IgD-negative memory B cell (primary cell): Measurements from ENCODE around the gene CYB5D1. TPM values are rescaled to one million over a fixed set of nuclear protein-coding genes. Genes with fewer than 3 reads are reported as not detected.

ENCODE experiments used
- H3K27ac Mint-ChIP-seq, 3 donors: one replicate each; pipeline ENCODE4 v1.8.0; 2020 to 2022; ENCODE audit warnings: mild to moderate bottlenecking in 3 of 3, mixed read lengths in 3 of 3, moderate library complexity in 1 of 3
- H3K27me3 Mint-ChIP-seq: one replicate; pipeline ENCODE4 v1.8.0; 2021; ENCODE audit warnings: mixed read lengths
- H3K36me3 Mint-ChIP-seq: one replicate; pipeline ENCODE4 v1.8.0; 2020; ENCODE audit warnings: mild to moderate bottlenecking, mixed read lengths
- H3K4me1 Mint-ChIP-seq, 3 donors: one replicate each; pipeline ENCODE4 v1.8.0; 2020 to 2022; ENCODE audit warnings: mixed read lengths in 3 of 3, mild to moderate bottlenecking in 1 of 3
- H3K4me3 Mint-ChIP-seq, 4 donors: one replicate each; pipeline ENCODE4 v1.8.0; 2020 to 2022; ENCODE audit warnings: mild to moderate bottlenecking in 4 of 4, mixed read lengths in 4 of 4, moderate library complexity in 3 of 4
- H3K9me3 Mint-ChIP-seq, 3 donors: one replicate each; pipeline ENCODE4 v1.8.0; 2020 to 2021; ENCODE audit warnings: mixed read lengths in 3 of 3, mild to moderate bottlenecking in 1 of 3
- polyA plus RNA-seq: library from polyadenylated mRNA; unstranded; fragments of 300-500 nt; fragmentation: Illumina TruSeq; gene quantifications from one replicate; pipeline ENCODE4 v1.2.3, GENCODE V29; 2021

CYB5D1 gene
- polyA plus RNA-seq, 1 donor from 2014 or later, result 8.0 TPM

- Mint-ChIP-seq H3K4me1 (peaks cover 0 to 4% (median 2%) of the 10 kb centered on the region in 3 donors), H3K27me3 (no peaks in the 10 kb centered on the region), H3K36me3 (no peaks in the 10 kb centered on the region)
Observed at GRCh38 chr17:7880076-7880868, 22.5 kb downstream of the CYB5D1 start.

GRCh38 chr17:7881276-7882054, 23.7 kb downstream of the CYB5D1 start:
- Mint-ChIP-seq H3K27ac (no peak overlapping the region), H3K9me3 (no peaks in the 10 kb centered on the region), H3K27me3 (no peaks in the 10 kb centered on the region), H3K36me3 (no peaks in the 10 kb centered on the region), H3K4me1 (peaks cover 0 to 2% (median 0%) of the 10 kb centered on the region in 3 donors), H3K4me3 (no peak overlapping the region)

More at GRCh38 chr17:7880076-7880868, 22.5 kb downstream of the CYB5D1 start:
- no peak overlapping the region for H3K27ac Mint-ChIP-seq
- H3K9me3 Mint-ChIP-seq, result no peaks in the 10 kb centered on the region
- H3K4me3 Mint-ChIP-seq, result no peak overlapping the region

GRCh38 chr17:7882068-7882467, 24.3 kb downstream of the CYB5D1 start:
- peaks cover 0 to 2% (median 0%) of the 10 kb centered on the region in 3 donors for H3K4me1 Mint-ChIP-seq
- no peak overlapping the region for H3K27ac Mint-ChIP-seq
- no peaks in the 10 kb centered on the region for H3K36me3 Mint-ChIP-seq
- no peaks in the 10 kb centered on the region for H3K27me3 Mint-ChIP-seq
- H3K4me3 Mint-ChIP-seq, result no peak overlapping the region
- no peaks in the 10 kb centered on the region for H3K9me3 Mint-ChIP-seq

GRCh38 chr17:7882629-7883028, 24.8 kb downstream of the CYB5D1 start:
- peaks cover 0 to 2% (median 0%) of the 10 kb centered on the region in 3 donors for H3K4me1 Mint-ChIP-seq
- H3K27ac Mint-ChIP-seq, result no peak overlapping the region
- no peak overlapping the region for H3K4me3 Mint-ChIP-seq
- no peaks in the 10 kb centered on the region for H3K27me3 Mint-ChIP-seq
- no peaks in the 10 kb centered on the region for H3K36me3 Mint-ChIP-seq
- no peaks in the 10 kb centered on the region for H3K9me3 Mint-ChIP-seq

- H3K27me3 Mint-ChIP-seq, result no peaks in the 10 kb centered on the region
- H3K27ac Mint-ChIP-seq, result peak overlapping the region; percentile 31 to 75 (median 65)
- H3K9me3 Mint-ChIP-seq, result no peaks in the 10 kb centered on the region
- peaks cover 0 to 2% (median 0%) of the 10 kb centered on the region in 3 donors for H3K4me1 Mint-ChIP-seq
- H3K36me3 Mint-ChIP-seq, result no peaks in the 10 kb centered on the region
- H3K4me3 Mint-ChIP-seq, result peak overlapping the region; percentile 60 to 82 (median 71)
Observed at GRCh38 chr17:7883781-7884386, 26.1 kb downstream of the CYB5D1 start.

- Mint-ChIP-seq H3K27ac (no peak overlapping the region), H3K36me3 (no peaks in the 10 kb centered on the region), H3K4me3 (peak overlapping the region in 3 of 4 donors; percentile 61 to 82 (median 67)), H3K4me1 (peaks cover 0 to 2% (median 0%) of the 10 kb centered on the region in 3 donors), H3K9me3 (no peaks in the 10 kb centered on the region), H3K27me3 (no peaks in the 10 kb centered on the region)
Observed at GRCh38 chr17:7884581-7885366, 27.0 kb downstream of the CYB5D1 start.

GRCh38 chr17:7885367-7886226, 27.8 kb downstream of the CYB5D1 start:
- Mint-ChIP-seq H3K9me3 (no peaks in the 10 kb centered on the region), H3K36me3 (no peaks in the 10 kb centered on the region), H3K27me3 (no peaks in the 10 kb centered on the region), H3K4me1 (peaks cover 0 to 2% (median 0%) of the 10 kb centered on the region in 3 donors), H3K27ac (no peak overlapping the region), H3K4me3 (peak overlapping the region in 1 of 4 donors; percentile 44)

- no peaks in the 10 kb centered on the region for H3K36me3 Mint-ChIP-seq
- H3K4me1 Mint-ChIP-seq, result peaks cover 0 to 2% (median 0%) of the 10 kb centered on the region in 3 donors
- H3K27ac Mint-ChIP-seq, result no peak overlapping the region
- H3K27me3 Mint-ChIP-seq, result no peaks in the 10 kb centered on the region
- no peaks in the 10 kb centered on the region for H3K9me3 Mint-ChIP-seq
- no peak overlapping the region for H3K4me3 Mint-ChIP-seq
Observed at GRCh38 chr17:7886227-7887037, 28.6 kb downstream of the CYB5D1 start.

GRCh38 chr17:7887038-7887481, 29.3 kb downstream of the CYB5D1 start:
- H3K36me3 Mint-ChIP-seq, result no peaks in the 10 kb centered on the region
- H3K4me3 Mint-ChIP-seq, result no peak overlapping the region
- H3K9me3 Mint-ChIP-seq, result no peaks in the 10 kb centered on the region
- H3K4me1 Mint-ChIP-seq, result peaks cover 0 to 2% (median 0%) of the 10 kb centered on the region in 3 donors
- H3K27ac Mint-ChIP-seq, result no peak overlapping the region
- no peaks in the 10 kb centered on the region for H3K27me3 Mint-ChIP-seq

- H3K9me3 Mint-ChIP-seq, result no peaks in the 10 kb centered on the region
- peaks cover 0 to 2% (median 0%) of the 10 kb centered on the region in 3 donors for H3K4me1 Mint-ChIP-seq
- H3K36me3 Mint-ChIP-seq, result no peaks in the 10 kb centered on the region
- H3K27ac Mint-ChIP-seq, result no peak overlapping the region
- no peak overlapping the region for H3K4me3 Mint-ChIP-seq
- H3K27me3 Mint-ChIP-seq, result no peaks in the 10 kb centered on the region
Observed at GRCh38 chr17:7887482-7888183, 29.8 kb downstream of the CYB5D1 start.

GRCh38 chr17:7888184-7888920, 30.5 kb downstream of the CYB5D1 start, which contains the start of gene CHD3:
Gene CHD3 (plus strand): TSS chr17:7888789. CDS start chr17:7889001, 212 bp downstream.
- Mint-ChIP-seq H3K4me1 (peaks cover 0 to 2% (median 0%) of the 10 kb centered on the region in 3 donors), H3K27me3 (no peaks in the 10 kb centered on the region), H3K27ac (no peak within 1 kb of the TSS), H3K9me3 (no peaks in the 10 kb centered on the region), H3K36me3 (no peaks in the 10 kb centered on the region), H3K4me3 (no peak within 1 kb of the TSS)
